HepG2 (cell line): Measurements from ENCODE around the gene RHOT2. TPM values are rescaled to one million over a fixed set of nuclear protein-coding genes. Genes with fewer than 3 reads are reported as not detected.
A peak's percentile ranks its signal among the peaks of the same experiment; 100 is the strongest.

ENCODE experiments used
- AKAP8 ChIP-seq: sonication (generic); formaldehyde crosslinking; IDR thresholded peaks from 2 replicates; pipeline ENCODE4 v1.5.1; 2020; ENCODE audit warnings: mild to moderate bottlenecking, missing genetic modification reagents
- ATF6 ChIP-seq: sonication (generic); formaldehyde crosslinking; conservative IDR thresholded peaks from 2 replicates; pipeline ENCODE4 v1.4.0; 2020; ENCODE audit warnings: missing genetic modification reagents
- CCDC6 ChIP-seq: sonication (generic); formaldehyde crosslinking; IDR thresholded peaks from 2 replicates; pipeline ENCODE4 v1.8.1; 2022; ENCODE audit warnings: mild to moderate bottlenecking, missing genetic modification reagents, moderate library complexity
- EZH2 ChIP-seq: conservative IDR thresholded peaks from 2 replicates; pipeline ENCODE4 v1.6.1; 2012; ENCODE audit warnings: mild to moderate bottlenecking, low read depth, low read length, moderate library complexity
- FOXK2 ChIP-seq: fragments of 450-650 bp; IDR thresholded peaks from 2 replicates; pipeline ENCODE4 v1.6.1; 2016
- FOXP1 ChIP-seq, 2 experiments: fragments of 450-650 bp in 1 of 2; IDR thresholded peaks; 2 replicates each; pipeline ENCODE4 v1.6.1; 2017 to 2018; ENCODE audit warnings: antibody characterized with exemption in 1 of 2
- GPN1 ChIP-seq: sonication (generic); formaldehyde crosslinking; IDR thresholded peaks from 2 replicates; pipeline ENCODE4 v1.5.1; 2020; ENCODE audit warnings: missing genetic modification reagents, borderline replicate concordance
- HOXA9 ChIP-seq: sonication (generic); formaldehyde crosslinking; IDR thresholded peaks from 2 replicates; pipeline ENCODE4 v1.8.1; 2022; ENCODE audit warnings: missing genetic modification reagents, mild to moderate bottlenecking, moderate library complexity, borderline replicate concordance
- MIER3 ChIP-seq: IDR thresholded peaks from 2 replicates; pipeline ENCODE4 v1.6.1; 2016; ENCODE audit warnings: missing compliant biosample characterization, borderline replicate concordance
- MXD1 ChIP-seq: sonication (generic); formaldehyde crosslinking; IDR thresholded peaks from 2 replicates; pipeline ENCODE4 v1.4.0; 2020; ENCODE audit warnings: mild to moderate bottlenecking, missing genetic modification reagents
- MXD4 ChIP-seq: IDR thresholded peaks from 2 replicates; pipeline ENCODE4 v1.6.1; 2016; ENCODE audit warnings: mild to moderate bottlenecking, missing biosample characterization, missing genetic modification reagents
- NFKBIZ ChIP-seq: IDR thresholded peaks from 2 replicates; pipeline ENCODE4 v1.6.1; 2018; ENCODE audit warnings: missing genetic modification reagents, missing compliant biosample characterization
- PHF20 ChIP-seq: sonication (generic); formaldehyde crosslinking; IDR thresholded peaks from 2 replicates; pipeline ENCODE4 v1.5.0; 2020; ENCODE audit warnings: mild to moderate bottlenecking, missing genetic modification reagents
- RFX1 ChIP-seq: fragments of 450-650 bp; IDR thresholded peaks from 2 replicates; pipeline ENCODE4 v1.6.1; 2017
- TBX2 ChIP-seq: sonication (generic); formaldehyde crosslinking; IDR thresholded peaks from 2 replicates; pipeline ENCODE4 v1.5.0; 2020; ENCODE audit warnings: missing genetic modification reagents, mild to moderate bottlenecking, borderline replicate concordance
- THAP11 ChIP-seq: IDR thresholded peaks from 2 replicates; pipeline ENCODE4 v1.6.1; 2016; ENCODE audit warnings: missing biosample characterization, missing genetic modification reagents
- U2AF1 ChIP-seq: fragments of 200-400 bp; formaldehyde crosslinking; optimal IDR thresholded peaks from 2 replicates; pipeline ENCODE3; 2017; ENCODE audit warnings: mild to moderate bottlenecking, low read depth, low read length
- ZBTB21 ChIP-seq: sonication (generic); formaldehyde crosslinking; IDR thresholded peaks from 2 replicates; pipeline ENCODE4 v1.4.0; 2020; ENCODE audit warnings: missing genetic modification reagents
- ZC3H13 ChIP-seq: sonication (generic); formaldehyde crosslinking; IDR thresholded peaks from 2 replicates; pipeline ENCODE4 v1.8.1; 2023; ENCODE audit warnings: mild to moderate bottlenecking, missing genetic modification reagents, moderate library complexity
- ZIK1 ChIP-seq: sonication (generic); formaldehyde crosslinking; IDR thresholded peaks from 2 replicates; pipeline ENCODE4 v1.5.0; 2020; ENCODE audit warnings: mild to moderate bottlenecking, low read depth, missing genetic modification reagents, borderline replicate concordance
- ZKSCAN1 ChIP-seq: fragments of 150-350 bp; IDR thresholded peaks from 2 replicates; pipeline ENCODE4 v1.6.1; 2014; ENCODE audit warnings: low read length
- ZNF441 ChIP-seq: sonication (generic); formaldehyde crosslinking; IDR thresholded peaks from 2 replicates; pipeline ENCODE4 v1.7.0; 2021; ENCODE audit warnings: missing genetic modification reagents, borderline replicate concordance
- ZNF496 ChIP-seq: sonication (generic); formaldehyde crosslinking; IDR thresholded peaks from 2 replicates; pipeline ENCODE4 v1.8.1; 2023; ENCODE audit warnings: mild to moderate bottlenecking, moderate library complexity, missing genetic modification reagents; ENCODE audit not compliant: insufficient replicate concordance
- ZNF530 ChIP-seq: sonication (generic); formaldehyde crosslinking; IDR thresholded peaks from 2 replicates; pipeline ENCODE4 v1.5.0; 2020; ENCODE audit warnings: low read depth, mild to moderate bottlenecking, missing genetic modification reagents
- ZNF552 ChIP-seq: sonication (generic); formaldehyde crosslinking; IDR thresholded peaks from 2 replicates; pipeline ENCODE4 v1.9.0; 2022; ENCODE audit warnings: missing genetic modification reagents, mild to moderate bottlenecking, borderline replicate concordance
- ZNF563 ChIP-seq: sonication (generic); formaldehyde crosslinking; IDR thresholded peaks from 2 replicates; pipeline ENCODE4 v1.8.0; 2022; ENCODE audit warnings: mild to moderate bottlenecking, moderate library complexity, missing genetic modification reagents
- polyA plus RNA-seq, 8 experiments: library from polyadenylated mRNA; depleted of rRNA in 3 of 8; stranded (reverse) in 7 of 8; unstranded in 1 of 8; fragments of >200 nt; fragmentation: Illumina TruSeq in 4 of 8; extraction: Trizol in 4 of 8; gene quantifications; 2 replicates each; pipeline versions ENCODE4 v1.2.1 to v1.2.3, GENCODE V29; 2011 to 2016; ENCODE audit warnings: low read depth in 4 of 8, missing spikeins in 1 of 8, mixed read lengths in 1 of 8; ENCODE audit not compliant: insufficient read depth in 1 of 8
- total RNA-seq, 5 experiments: library from RNA; depleted of rRNA; stranded (reverse); fragments of >200 nt; fragmentation: Illumina TruSeq; extraction: Trizol; gene quantifications; 2 replicates each; pipeline ENCODE4 v1.2.3, GENCODE V29; 2016; ENCODE audit warnings: low read depth in 1 of 5
- TF ChIP-seq, protein P1 (sequence below): sonication (generic); formaldehyde crosslinking; IDR thresholded peaks from 2 replicates; pipeline ENCODE4 v1.4.0; 2020; ENCODE audit warnings: missing genetic modification reagents, borderline replicate concordance

The RHOT2 gene
- total and polyA plus RNA-seq, 2 of the 13 experiments (the other 11 are each of a cell fraction or from before 2014, with no cell fraction given): 63.6 to 76.9 TPM

- TF ChIP-seq ZIK1 (0 out of 2 replicates have a peak, but pooled peaks have one; percentile 76), HOXA9 (peak; percentile 60), CCDC6 (CRISPR knock-in tag) (no peak), MXD4 (CRISPR knock-in tag) (0 out of 2 replicates have a peak, but pooled peaks have one; percentile 18), FOXP1 (IDR thresholded peaks at IDR 0.05) (no peak), FOXP1 (CRISPR knock-in tag; IDR thresholded peaks at IDR 0.05) (no peak), NFKBIZ (CRISPR knock-in tag) (0 out of 2 replicates have a peak, but pooled peaks have one; percentile 42), ZC3H13 (CRISPR knock-in tag) (peak; percentile 84; the same call in 1 of the 2 replicates), ATF6 (CRISPR knock-in tag) (no peak), ZNF530 (CRISPR knock-in tag) (no peak), ZNF496 (no peak), FOXK2 (no peak), U2AF1 (no peak), PHF20 (CRISPR knock-in tag) (0 out of 2 replicates have a peak, but pooled peaks have one; percentile 26), AKAP8 (CRISPR knock-in tag) (peak; percentile 52; the same call in 1 of the 2 replicates), THAP11 (peak; percentile 20; the same call in 1 of the 2 replicates), ZBTB21 (CRISPR knock-in tag) (no peak), ZNF552 (CRISPR knock-in tag) (0 out of 2 replicates have a peak, but pooled peaks have one; percentile 44), MIER3 (CRISPR knock-in tag) (no peak), TBX2 (CRISPR knock-in tag) (peak; percentile 81), ZKSCAN1 (no peak), RFX1 (no peak), MXD1 (peak; percentile 84), ZNF563 (CRISPR knock-in tag) (peak; percentile 43; the same call in 1 of the 2 replicates), ZNF441 (no peak), EZH2 (0 out of 2 replicates have a peak, but pooled peaks have one; percentile 32), GPN1 (peak; percentile 23; the same call in 1 of the 2 replicates)
- TF ChIP-seq, protein P1, sequence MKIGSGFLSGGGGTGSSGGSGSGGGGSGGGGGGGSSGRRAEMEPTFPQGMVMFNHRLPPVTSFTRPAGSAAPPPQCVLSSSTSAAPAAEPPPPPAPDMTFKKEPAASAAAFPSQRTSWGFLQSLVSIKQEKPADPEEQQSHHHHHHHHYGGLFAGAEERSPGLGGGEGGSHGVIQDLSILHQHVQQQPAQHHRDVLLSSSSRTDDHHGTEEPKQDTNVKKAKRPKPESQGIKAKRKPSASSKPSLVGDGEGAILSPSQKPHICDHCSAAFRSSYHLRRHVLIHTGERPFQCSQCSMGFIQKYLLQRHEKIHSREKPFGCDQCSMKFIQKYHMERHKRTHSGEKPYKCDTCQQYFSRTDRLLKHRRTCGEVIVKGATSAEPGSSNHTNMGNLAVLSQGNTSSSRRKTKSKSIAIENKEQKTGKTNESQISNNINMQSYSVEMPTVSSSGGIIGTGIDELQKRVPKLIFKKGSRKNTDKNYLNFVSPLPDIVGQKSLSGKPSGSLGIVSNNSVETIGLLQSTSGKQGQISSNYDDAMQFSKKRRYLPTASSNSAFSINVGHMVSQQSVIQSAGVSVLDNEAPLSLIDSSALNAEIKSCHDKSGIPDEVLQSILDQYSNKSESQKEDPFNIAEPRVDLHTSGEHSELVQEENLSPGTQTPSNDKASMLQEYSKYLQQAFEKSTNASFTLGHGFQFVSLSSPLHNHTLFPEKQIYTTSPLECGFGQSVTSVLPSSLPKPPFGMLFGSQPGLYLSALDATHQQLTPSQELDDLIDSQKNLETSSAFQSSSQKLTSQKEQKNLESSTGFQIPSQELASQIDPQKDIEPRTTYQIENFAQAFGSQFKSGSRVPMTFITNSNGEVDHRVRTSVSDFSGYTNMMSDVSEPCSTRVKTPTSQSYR (CRISPR knock-in tag): no peak
Observed at GRCh38 chr16:695355-696089, 27.6 kb downstream of the RHOT2 start (continued).
